K562 (cell line): ENCODE data around the gene CHAMP1. TPM values are rescaled to one million over a fixed set of nuclear protein-coding genes. Genes with fewer than 3 reads are reported as not detected.

Experiments
- ARID1B ChIP-seq: fragments of 450-650 bp; IDR thresholded peaks from 2 replicates; pipeline ENCODE4 v1.6.1; 2016; ENCODE audit warnings: antibody characterized with exemption, mild to moderate bottlenecking, inconsistent platforms
- ATF4 ChIP-seq: fragments of 450-650 bp; formaldehyde crosslinking; IDR thresholded peaks from 2 replicates; pipeline ENCODE4 v1.4.0; 2022; ENCODE audit warnings: mild to moderate bottlenecking, moderate library complexity
- BCL6 ChIP-seq: fragments of 250-450 bp; sonication (Bioruptor Pico); IDR thresholded peaks from 2 replicates; pipeline ENCODE4 v1.4.0; 2020
- BRD9 ChIP-seq: fragments of 450-650 bp; IDR thresholded peaks from 2 replicates; pipeline ENCODE4 v1.6.1; 2018; ENCODE audit warnings: low read depth; ENCODE audit not compliant: partially characterized antibody
- DPF2 ChIP-seq: fragments of 450-650 bp; IDR thresholded peaks from 2 replicates; pipeline ENCODE4 v1.6.1; 2016
- E2F5 ChIP-seq: sonication (generic); formaldehyde crosslinking; IDR thresholded peaks from 2 replicates; pipeline ENCODE4 v1.8.0; 2022; ENCODE audit warnings: mild to moderate bottlenecking, missing genetic modification reagents
- ELF4 ChIP-seq: fragments of 450-650 bp; formaldehyde crosslinking; IDR thresholded peaks from 2 replicates; pipeline ENCODE4 v1.4.0; 2022; ENCODE audit warnings: missing genetic modification characterization
- KLF6 ChIP-seq: fragments of 250-450 bp; sonication (Bioruptor Pico); IDR thresholded peaks from 2 replicates; pipeline ENCODE4 v1.4.0; 2020; ENCODE audit warnings: mild to moderate bottlenecking, moderate library complexity, borderline replicate concordance
- MTF1 ChIP-seq: fragments of 250-450 bp; sonication (Bioruptor Pico); IDR thresholded peaks from 2 replicates; pipeline ENCODE4 v1.9.0; 2021; ENCODE audit warnings: moderate library complexity, mild to moderate bottlenecking, inconsistent platforms, borderline replicate concordance
- NFXL1 ChIP-seq: fragments of 450-650 bp; formaldehyde crosslinking; IDR thresholded peaks from 2 replicates; pipeline ENCODE4 v1.4.0; 2021; ENCODE audit warnings: mild to moderate bottlenecking
- SMAD3 ChIP-seq: fragments of 450-650 bp; formaldehyde crosslinking; conservative IDR thresholded peaks from 2 replicates; pipeline ENCODE4 v1.4.0; 2020; ENCODE audit warnings: mild to moderate bottlenecking
- SMARCA4 ChIP-seq: fragments of 450-650 bp; IDR thresholded peaks from 2 replicates; pipeline ENCODE4 v1.6.1; 2016
- TCFL5 ChIP-seq: fragments of 250-450 bp; sonication (Bioruptor Pico); conservative IDR thresholded peaks from 2 replicates; pipeline ENCODE4 v1.6.1; 2021; ENCODE audit warnings: mild to moderate bottlenecking, moderate library complexity, matching md5 sums
- TEAD4 ChIP-seq, 2 experiments: sonication (generic) in 1 of 2; formaldehyde crosslinking in 1 of 2; IDR thresholded peaks; 2 replicates each; pipeline versions ENCODE4 v1.6.1 to v1.8.0; 2012 to 2022; ENCODE audit warnings: borderline replicate concordance in 1 of 2, inconsistent platforms in 1 of 2, low read length in 1 of 2, mild to moderate bottlenecking in 1 of 2, missing genetic modification reagents in 1 of 2
- ZFX ChIP-seq: sonication (generic); formaldehyde crosslinking; IDR thresholded peaks from 2 replicates; pipeline ENCODE4 v1.8.0; 2022; ENCODE audit warnings: mild to moderate bottlenecking, missing genetic modification reagents, moderate library complexity
- ZNF143 ChIP-seq: sonication (generic); formaldehyde crosslinking; IDR thresholded peaks from 2 replicates; pipeline ENCODE4 v1.9.0; 2022; ENCODE audit warnings: mild to moderate bottlenecking, missing genetic modification reagents
- ZNF592 ChIP-seq: fragments of 450-650 bp; IDR thresholded peaks from 2 replicates; pipeline ENCODE4 v1.6.1; 2017; ENCODE audit warnings: antibody characterized with exemption, mild to moderate bottlenecking
- ZNF766 ChIP-seq: fragments of 200-800 bp; sonication (Bioruptor generic); conservative IDR thresholded peaks from 2 replicates; pipeline ENCODE4 v1.6.1; 2016; ENCODE audit warnings: missing genetic modification characterization, missing compliant biosample characterization
- polyA plus RNA-seq, 8 experiments: library from polyadenylated mRNA; depleted of rRNA in 4 of 8; stranded (reverse) in 5 of 8; unstranded in 3 of 8; fragments of >200 nt; fragmentation: Nextera tagmentation in 2 of 8; fragmentation: Illumina TruSeq in 1 of 8; extraction: Ambion mirVana in 2 of 8; extraction: Trizol in 1 of 8; gene quantifications; 2 replicates each; pipeline versions ENCODE4 v1.2.1 to v1.2.3, GENCODE V29; 2011 to 2014; ENCODE audit warnings: inconsistent platforms in 1 of 8, missing spikeins in 1 of 8
- total RNA-seq, 7 experiments: library from RNA; depleted of rRNA in 6 of 7; stranded (reverse); fragments of >200 nt in 6 of 7; fragmentation: Illumina TruSeq in 2 of 7; extraction: Trizol in 2 of 7; gene quantifications; 2 replicates each; pipeline versions ENCODE4 v1.2.1 to v1.2.3, GENCODE V29; 2011 to 2021; ENCODE audit warnings: low replicate concordance in 1 of 7
- TF ChIP-seq, protein P1 (sequence below): sonication (generic); formaldehyde crosslinking; IDR thresholded peaks from 2 replicates; pipeline ENCODE4 v1.8.0; 2022; ENCODE audit warnings: mild to moderate bottlenecking, low read depth, missing genetic modification reagents
- TF ChIP-seq, protein P2 (sequence below): fragments of 250-450 bp; sonication (Bioruptor Pico); IDR thresholded peaks from 2 replicates; pipeline ENCODE4 v1.4.0; 2020; ENCODE audit warnings: mild to moderate bottlenecking

CHAMP1 gene
- total and polyA plus RNA-seq, 9 of the 15 experiments (the other 6 are each of a cell fraction or from before 2014, with no cell fraction given) = 0.70 to 40.6 (median 15.3) TPM

DNA sequence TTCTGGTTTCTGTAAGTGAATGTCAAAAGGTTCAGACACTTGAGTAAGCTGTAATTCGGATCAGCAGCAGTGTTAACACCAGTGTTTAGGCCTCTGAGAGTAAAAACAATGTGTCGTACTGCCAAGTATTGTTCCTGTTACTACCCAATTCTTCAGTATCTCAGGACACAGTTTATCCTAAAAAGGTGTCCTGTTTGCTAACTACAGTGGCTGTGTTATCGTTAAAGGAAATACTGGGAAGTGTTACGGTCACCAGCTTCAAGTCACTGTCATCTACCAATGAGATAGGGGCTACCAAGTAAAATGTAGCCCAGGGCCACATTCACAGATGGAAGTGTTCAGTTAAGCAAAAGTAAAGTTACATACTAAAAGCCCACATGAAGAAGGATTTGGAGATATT lies 35.2 kb upstream of the CHAMP1 start (continued):
- 0 out of 2 replicates have a peak, but pooled peaks have one; percentile 16 for TF ChIP-seq DPF2
- 0 out of 2 replicates have a peak, but pooled peaks have one; percentile 3 for TF ChIP-seq ZFX
- peak; percentile 24; the same call in 1 of the 2 replicates for TF ChIP-seq TEAD4 (IDR thresholded peaks at IDR 0.05; ENCODE audit: low read length)
- no peak for TF ChIP-seq TEAD4 (CRISPR knock-in tag; IDR thresholded peaks at IDR 0.05; ENCODE audit: borderline replicate concordance)
- TF ChIP-seq ATF4 (CRISPR knock-in tag) = 0 out of 2 replicates have a peak, but pooled peaks have one; percentile 17
- peak; percentile 62 for TF ChIP-seq BRD9
- TF ChIP-seq NFXL1 (CRISPR knock-in tag) = no peak
- 0 out of 2 replicates have a peak, but pooled peaks have one; percentile 4 for TF ChIP-seq ZNF766 (CRISPR knock-in tag)
- no peak for TF ChIP-seq ZNF143 (CRISPR knock-in tag)
- TF ChIP-seq SMAD3 (CRISPR knock-in tag) = 0 out of 2 replicates have a peak, but pooled peaks have one; percentile 30
- TF ChIP-seq ELF4 (CRISPR knock-in tag) = 0 out of 2 replicates have a peak, but pooled peaks have one; percentile 22
- TF ChIP-seq TCFL5 = no peak
- no peak for TF ChIP-seq MTF1 (CRISPR knock-in tag)
- TF ChIP-seq, protein P1, sequence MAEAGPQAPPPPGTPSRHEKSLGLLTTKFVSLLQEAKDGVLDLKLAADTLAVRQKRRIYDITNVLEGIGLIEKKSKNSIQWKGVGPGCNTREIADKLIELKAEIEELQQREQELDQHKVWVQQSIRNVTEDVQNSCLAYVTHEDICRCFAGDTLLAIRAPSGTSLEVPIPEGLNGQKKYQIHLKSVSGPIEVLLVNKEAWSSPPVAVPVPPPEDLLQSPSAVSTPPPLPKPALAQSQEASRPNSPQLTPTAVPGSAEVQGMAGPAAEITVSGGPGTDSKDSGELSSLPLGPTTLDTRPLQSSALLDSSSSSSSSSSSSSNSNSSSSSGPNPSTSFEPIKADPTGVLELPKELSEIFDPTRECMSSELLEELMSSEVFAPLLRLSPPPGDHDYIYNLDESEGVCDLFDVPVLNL (CRISPR knock-in tag) = no peak
- TF ChIP-seq KLF6 (CRISPR knock-in tag) = 0 out of 2 replicates have a peak, but pooled peaks have one; percentile 43
- TF ChIP-seq SMARCA4 = 0 out of 2 replicates have a peak, but pooled peaks have one; percentile 41
- peak; percentile 59 for TF ChIP-seq ZNF592
- TF ChIP-seq, protein P2, sequence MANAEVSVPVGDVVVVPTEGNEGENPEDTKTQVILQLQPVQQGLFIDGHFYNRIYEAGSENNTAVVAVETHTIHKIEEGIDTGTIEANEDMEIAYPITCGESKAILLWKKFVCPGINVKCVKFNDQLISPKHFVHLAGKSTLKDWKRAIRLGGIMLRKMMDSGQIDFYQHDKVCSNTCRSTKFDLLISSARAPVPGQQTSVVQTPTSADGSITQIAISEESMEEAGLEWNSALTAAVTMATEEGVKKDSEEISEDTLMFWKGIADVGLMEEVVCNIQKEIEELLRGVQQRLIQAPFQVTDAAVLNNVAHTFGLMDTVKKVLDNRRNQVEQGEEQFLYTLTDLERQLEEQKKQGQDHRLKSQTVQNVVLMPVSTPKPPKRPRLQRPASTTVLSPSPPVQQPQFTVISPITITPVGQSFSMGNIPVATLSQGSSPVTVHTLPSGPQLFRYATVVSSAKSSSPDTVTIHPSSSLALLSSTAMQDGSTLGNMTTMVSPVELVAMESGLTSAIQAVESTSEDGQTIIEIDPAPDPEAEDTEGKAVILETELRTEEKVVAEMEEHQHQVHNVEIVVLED (CRISPR knock-in tag) = 0 out of 2 replicates have a peak, but pooled peaks have one; percentile 10
- TF ChIP-seq E2F5 = no peak
- TF ChIP-seq ARID1B = no peak; the same call in 1 of the 2 replicates
- peak; percentile 42; the same call in 1 of the 2 replicates for TF ChIP-seq BCL6 (CRISPR knock-in tag)
